Esophagus muscularis mucosa (tissue), 4 donors: ENCODE results near the gene EVA1C. TPM values are rescaled to one million over a fixed set of nuclear protein-coding genes. Genes with fewer than 3 reads are reported as not detected.
"Not testable (repeated sequence)": the region's sequence is repeated elsewhere in the genome, so short reads cannot be mapped to it uniquely, and the experiment has no call there.

Source experiments
- DNase-seq: peaks from one replicate; pipeline ENCODE4 v3.0.0-alpha.2; 2017; ENCODE audit errors: extremely low spot score
- H3K27ac ChIP-seq, 4 donors: fragments of 200-600 bp; sonication (generic); replicated peaks in 1 of 4; 1 replicate in 3 of 4; 2 replicates in 1 of 4; pipeline ENCODE4 v1.5.1; 2016 to 2019; ENCODE audit warnings: mild to moderate bottlenecking in 1 of 4
- H3K27me3 ChIP-seq, 4 donors: fragments of 200-600 bp; sonication (generic); one replicate each; pipeline versions ENCODE4 v1.5.1 to v1.6.0; 2016 to 2019
- H3K36me3 ChIP-seq, 4 donors: fragments of 200-600 bp; sonication (generic); one replicate each; pipeline ENCODE4 v1.5.1; 2016 to 2019
- H3K4me1 ChIP-seq, 4 donors: fragments of 200-600 bp; sonication (generic); one replicate each; pipeline ENCODE4 v1.5.1; 2016 to 2019
- H3K4me3 ChIP-seq, 4 donors: fragments of 200-600 bp; sonication (generic); 1 replicate in 2 of 4; 2 replicates in 2 of 4; pipeline ENCODE4 v1.5.1; 2016 to 2019; ENCODE audit warnings: mild to moderate bottlenecking in 4 of 4, moderate library complexity in 1 of 4
- H3K9me3 ChIP-seq, 4 donors: fragments of 200-600 bp; sonication (generic); 1 replicate in 3 of 4; 2 replicates in 1 of 4; pipeline ENCODE4 v1.5.1; 2016 to 2019
- CTCF ChIP-seq, 3 experiments: fragments of 200-600 bp in 2 of 3; fragments of 450-650 bp in 1 of 3; sonication (generic) in 2 of 3; IDR thresholded peaks; one replicate each; pipeline ENCODE4 v1.5.1; 2017 to 2019; ENCODE audit warnings: antibody characterized with exemption in 3 of 3, mild to moderate bottlenecking in 2 of 3, moderate library complexity in 1 of 3
- EP300 ChIP-seq: sonication (generic); formaldehyde crosslinking; IDR thresholded peaks from one replicate; pipeline ENCODE4 v1.6.1; 2017; ENCODE audit warnings: antibody characterized with exemption
- POLR2A ChIP-seq: fragments of 450-650 bp; IDR thresholded peaks from one replicate; pipeline ENCODE4 v1.6.1; 2017; ENCODE audit warnings: antibody characterized with exemption, moderate library complexity, mild to moderate bottlenecking, low read depth
- POLR2AphosphoS5 ChIP-seq, 2 donors: sonication (generic); formaldehyde crosslinking; IDR thresholded peaks; one replicate each; pipeline ENCODE4 v1.6.1; 2017; ENCODE audit warnings: antibody characterized with exemption in 2 of 2
- WGBS: methylation state at CpG from one replicate; pipeline ENCODE4 v1.1.5; 2018; 5-methylcytosine and 5-hydroxymethylcytosine counted together
- intact Hi-C: fragments of 100-400 bp; cut with DNase I; formaldehyde crosslinking; loops from one replicate; pipeline ENCODE4 v1.15.1; 2023
- total RNA-seq, 4 donors: library from RNA; depleted of rRNA; stranded (reverse); fragments of >200 nt; gene quantifications; one replicate each; pipeline versions ENCODE4 v1.1.0 to v1.2.1, GENCODE V29; 2016

Gene EVA1C
- total RNA-seq, 4 donors from 2014 or later, result 49.8 to 86.6 (median 64.6) TPM

- intact Hi-C loops, H3K27me3 ChIP-seq, H3K9me3 ChIP-seq, DNase-seq: not testable (repeated sequence)
- peaks cover 0 to 36% (median 8%) of the 10 kb centered on the region in 4 donors for H3K36me3 ChIP-seq
- peak overlapping the region; percentile 90 to 95 (median 90) for H3K27ac ChIP-seq
- peak overlapping the region in 2 of 4 donors; percentile 19 to 23 for H3K4me3 ChIP-seq
- TF ChIP-seq EP300, result peak; percentile 50
- peak; percentile 74 to 82 for TF ChIP-seq POLR2AphosphoS5 (IDR thresholded peaks at IDR 0.05)
- peaks cover 54 to 94% (median 80%) of the 10 kb centered on the region in 4 donors for H3K4me1 ChIP-seq
- WGBS, result 46% methylated on average over 14 of the region's 14 CpGs
These were observed 38.6 kb downstream of the EVA1C start for GRCh38 chr21:32450881-32451701.

GRCh38 chr21:32452191-32452590, 39.7 kb downstream of the EVA1C start:
- H3K4me3 ChIP-seq, H3K9me3 ChIP-seq, intact Hi-C loops, H3K27me3 ChIP-seq, DNase-seq: not testable (repeated sequence)
- 76% methylated on average over 6 of the region's 8 CpGs for WGBS
- Histone ChIP-seq H3K4me1 (peaks cover 65 to 94% (median 82%) of the 10 kb centered on the region in 4 donors), H3K27ac (peak overlapping the region; percentile 90 to 95 (median 90)), H3K36me3 (peaks cover 0 to 38% (median 8%) of the 10 kb centered on the region in 4 donors)

- no peak for DNase-seq
- H3K36me3 ChIP-seq, result peaks cover 0 to 40% (median 9%) of the 10 kb centered on the region in 4 donors
- H3K9me3 ChIP-seq, result no peaks in the 10 kb centered on the region
- peaks cover 69 to 96% (median 85%) of the 10 kb centered on the region in 4 donors for H3K4me1 ChIP-seq
- intact Hi-C loops, result no loop called here
- no peaks in the 10 kb centered on the region for H3K27me3 ChIP-seq
- TF ChIP-seq POLR2AphosphoS5 (IDR thresholded peaks at IDR 0.05) (no peak), EP300 (no peak), POLR2A (no peak), CTCF (IDR thresholded peaks at IDR 0.05) (no peak)
- 99% methylated on average over 11 of the region's 11 CpGs for WGBS
- H3K27ac ChIP-seq, result peak overlapping the region; percentile 90 to 95 (median 90)
- H3K4me3 ChIP-seq, result no peak overlapping the region
These were observed 40.1 kb downstream of the EVA1C start for GRCh38 chr21:32452641-32453040.

- Histone ChIP-seq H3K4me3 (no peak overlapping the region), H3K36me3 (peaks cover 20 to 66% (median 32%) of the 10 kb centered on the region in 4 donors), H3K9me3 (no peaks in the 10 kb centered on the region), H3K4me1 (peaks cover 53 to 75% (median 67%) of the 10 kb centered on the region in 4 donors), H3K27me3 (no peaks in the 10 kb centered on the region), H3K27ac (peak overlapping the region; percentile 81 to 95 (median 84))
- no peak for TF ChIP-seq POLR2A
- TF ChIP-seq EP300, result no peak
- no peak for TF ChIP-seq POLR2AphosphoS5 (IDR thresholded peaks at IDR 0.05)
- no peak for TF ChIP-seq CTCF (IDR thresholded peaks at IDR 0.05)
- WGBS, result 89% methylated on average over 5 of the region's 5 CpGs
- no peak for DNase-seq
- intact Hi-C loops, result no loop called here
These were observed 43.0 kb downstream of the EVA1C start for GRCh38 chr21:32455548-32455947.

- WGBS, result 41% methylated on average over 6 of the region's 6 CpGs
- Histone ChIP-seq H3K9me3 (no peaks in the 10 kb centered on the region), H3K4me1 (peaks cover 43 to 66% (median 57%) of the 10 kb centered on the region in 4 donors), H3K27ac (peak overlapping the region; percentile 81 to 95 (median 84)), H3K27me3 (no peaks in the 10 kb centered on the region), H3K4me3 (peak overlapping the region in 1 of 4 donors; percentile 3), H3K36me3 (peaks cover 27 to 76% (median 41%) of the 10 kb centered on the region in 4 donors)
- intact Hi-C loops, result loop anchor here (2.0 kb wide), 1 partner anchor 42 kb away; no protein-coding TSS in a partner anchor
- TF ChIP-seq CTCF (IDR thresholded peaks at IDR 0.05), result no peak
- TF ChIP-seq POLR2AphosphoS5 (IDR thresholded peaks at IDR 0.05), result peak; percentile 78 to 80
- TF ChIP-seq EP300, result peak; percentile 16
- TF ChIP-seq POLR2A, result no peak
- no peak for DNase-seq
These were observed 44.0 kb downstream of the EVA1C start for GRCh38 chr21:32456497-32456918.
